ENCODE measurements around the gene SLC2A5. TPM values are rescaled to one million over a fixed set of nuclear protein-coding genes. Genes with fewer than 3 reads are reported as not detected.

Gene SLC2A5
- total and polyA plus RNA-seq, 7 donors: 1.4 to 9.1 (median 4.9) TPM

DNA sequence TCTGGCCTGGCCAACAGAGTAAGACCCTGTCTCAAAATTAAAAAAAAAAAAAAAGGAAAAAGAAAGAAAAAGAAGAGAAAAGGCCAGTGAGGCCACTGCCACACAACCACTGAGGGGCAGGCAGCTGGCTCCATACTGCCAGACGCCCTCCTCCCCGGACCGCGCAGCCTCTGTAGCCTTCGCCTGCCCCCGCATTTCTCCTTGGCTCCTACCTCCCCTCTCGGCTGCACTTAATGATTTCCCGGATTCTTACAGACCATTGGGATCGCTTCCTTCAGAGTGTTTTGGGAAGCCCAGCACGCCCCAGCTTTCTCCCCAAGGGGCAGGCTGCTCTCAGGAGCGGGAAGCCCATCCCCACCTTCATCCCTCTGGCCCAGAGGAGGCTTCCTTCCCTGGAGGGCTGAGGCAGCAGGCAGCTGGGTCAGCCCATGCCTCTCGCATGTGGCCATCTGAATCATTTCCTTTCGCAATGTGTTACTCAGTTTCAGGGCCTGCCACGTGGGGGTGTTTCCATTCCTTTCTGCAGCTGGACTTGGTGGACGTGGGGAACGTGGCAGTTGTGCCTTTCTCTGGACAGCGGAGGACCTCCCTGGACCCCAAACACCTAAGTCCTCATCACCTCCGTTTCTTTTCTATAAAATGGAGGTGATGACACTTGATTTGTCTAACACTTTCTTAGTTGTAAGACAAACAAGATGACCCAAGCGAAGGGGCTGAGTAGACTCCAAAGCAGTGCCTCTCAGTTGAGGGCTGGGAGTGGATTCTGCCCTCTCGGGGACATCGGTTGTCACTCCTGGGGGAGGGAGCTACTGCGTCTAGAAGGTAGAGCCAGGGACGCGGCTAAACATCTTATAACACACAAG is 2.3 kb downstream of the SLC2A5 start:
- 83 to 85% methylated on average over 24 of the region's 24 CpGs for WGBS, 2 donors
- TF ChIP-seq POLR2A (IDR thresholded peaks at IDR 0.05) (no peak), POLR2AphosphoS5 (IDR thresholded peaks at IDR 0.05) (peak in 1 of 4 donors; percentile 81)
- intact Hi-C loops (cut with DNase I): no loop called here
- peak overlapping the region; percentile 66 to 76 (median 73) for H3K27ac ChIP-seq
- H3K9me3 ChIP-seq: no peaks in the 10 kb centered on the region
- H3K36me3 ChIP-seq: no peaks in the 10 kb centered on the region
- peaks cover 0 to 63% (median 43%) of the 10 kb centered on the region in 4 donors for H3K4me1 ChIP-seq
- H3K4me3 ChIP-seq: no peak overlapping the region
- no peaks in the 10 kb centered on the region for H3K27me3 ChIP-seq
- peak; percentile 82 for DNase-seq

DNA sequence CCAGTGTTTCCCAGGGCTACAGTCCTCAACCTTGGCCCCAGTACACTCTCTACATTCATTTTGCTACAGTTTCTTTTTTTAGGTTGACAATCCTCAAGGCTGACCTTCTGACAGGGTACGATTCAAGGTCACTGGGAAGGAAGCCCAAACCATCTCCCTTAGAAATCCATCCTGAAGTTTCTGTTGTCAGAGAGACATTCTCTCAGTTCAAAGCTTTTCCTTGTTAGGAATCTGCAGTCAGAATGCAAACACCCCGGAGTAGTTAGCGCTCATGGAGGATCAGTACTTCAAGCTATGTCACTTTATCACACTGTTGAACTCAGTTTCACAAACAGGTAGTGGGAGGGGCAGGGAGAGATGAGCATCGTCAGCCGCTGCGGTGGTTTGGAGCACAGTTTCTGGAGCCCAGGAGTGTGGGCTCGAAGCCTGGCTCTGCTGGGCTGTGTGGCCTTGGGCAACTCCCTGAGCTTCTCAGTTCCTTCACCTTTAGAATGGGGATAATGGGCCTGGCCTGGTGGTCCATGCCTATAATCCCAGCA is 4.2 kb downstream of the SLC2A5 start:
- no peak for DNase-seq
- Histone ChIP-seq H3K4me1 (peaks cover 0 to 66% (median 41%) of the 10 kb centered on the region in 4 donors), H3K9me3 (no peaks in the 10 kb centered on the region), H3K27me3 (no peaks in the 10 kb centered on the region), H3K4me3 (no peak overlapping the region), H3K36me3 (no peaks in the 10 kb centered on the region), H3K27ac (peak overlapping the region; percentile 66 to 76 (median 73))
- TF ChIP-seq POLR2AphosphoS5 (IDR thresholded peaks at IDR 0.05) (peak in 1 of 4 donors; percentile 8), POLR2A (IDR thresholded peaks at IDR 0.05) (no peak)
- 78% methylated on average over 7 of the region's 7 CpGs for WGBS, 2 donors
- intact Hi-C loops (cut with DNase I): no loop called here

DNA sequence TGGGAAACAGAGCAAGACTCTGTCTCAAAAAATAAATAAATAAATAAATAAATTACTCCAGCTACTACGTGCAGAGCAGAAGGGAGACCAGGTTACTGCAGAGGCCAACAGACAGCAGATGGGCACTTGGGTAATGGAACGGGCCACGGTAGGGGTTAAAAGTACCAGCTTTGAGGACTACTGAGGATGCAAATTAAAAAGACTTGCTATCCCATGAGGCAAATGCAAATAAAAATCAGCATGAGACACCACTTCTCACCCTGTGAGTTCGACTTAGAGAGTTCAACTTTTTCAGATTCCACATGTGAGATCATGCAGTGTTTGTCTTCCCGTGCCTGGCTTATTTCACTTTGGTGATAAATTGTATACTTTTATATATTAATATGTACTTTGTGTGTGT is 6.6 kb downstream of the SLC2A5 start:
- intact Hi-C loops (cut with DNase I): no loop called here

DNA sequence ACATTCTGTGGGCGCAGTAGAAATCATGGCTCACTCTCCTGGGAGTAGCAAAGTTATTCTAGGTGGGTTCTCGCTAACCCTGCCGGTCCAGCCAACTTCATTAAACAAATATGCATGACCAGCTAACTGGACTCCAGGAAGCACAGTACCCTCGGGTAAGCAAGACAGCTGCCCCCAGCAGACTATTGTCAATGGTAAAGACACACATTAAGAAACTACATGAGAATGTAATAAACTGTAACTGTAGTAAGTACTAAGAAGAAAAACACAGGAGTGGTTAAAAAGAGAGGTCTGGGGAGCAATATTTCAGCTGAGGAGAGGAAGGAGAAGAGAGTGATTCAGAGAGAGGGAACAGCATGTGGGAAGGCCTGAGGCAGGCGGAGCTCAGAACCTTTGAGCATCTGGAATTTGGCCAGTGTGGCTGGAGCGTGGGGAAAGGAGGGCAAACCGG is 7.4 kb downstream of the SLC2A5 start:
- no peak for DNase-seq
- H3K4me1 ChIP-seq: peaks cover 0 to 48% (median 26%) of the 10 kb centered on the region in 4 donors
- WGBS, 2 donors: 76 to 86% methylated on average over 7 of the region's 7 CpGs
- intact Hi-C loops (cut with DNase I): no loop called here
- no peak overlapping the region for H3K4me3 ChIP-seq
- no peaks in the 10 kb centered on the region for H3K27me3 ChIP-seq
- no peaks in the 10 kb centered on the region for H3K9me3 ChIP-seq
- TF ChIP-seq EP300 (IDR thresholded peaks at IDR 0.05): no peak
- TF ChIP-seq POLR2AphosphoS5 (IDR thresholded peaks at IDR 0.05): no peak
- TF ChIP-seq POLR2A (IDR thresholded peaks at IDR 0.05): no peak
- TF ChIP-seq, protein P1, sequence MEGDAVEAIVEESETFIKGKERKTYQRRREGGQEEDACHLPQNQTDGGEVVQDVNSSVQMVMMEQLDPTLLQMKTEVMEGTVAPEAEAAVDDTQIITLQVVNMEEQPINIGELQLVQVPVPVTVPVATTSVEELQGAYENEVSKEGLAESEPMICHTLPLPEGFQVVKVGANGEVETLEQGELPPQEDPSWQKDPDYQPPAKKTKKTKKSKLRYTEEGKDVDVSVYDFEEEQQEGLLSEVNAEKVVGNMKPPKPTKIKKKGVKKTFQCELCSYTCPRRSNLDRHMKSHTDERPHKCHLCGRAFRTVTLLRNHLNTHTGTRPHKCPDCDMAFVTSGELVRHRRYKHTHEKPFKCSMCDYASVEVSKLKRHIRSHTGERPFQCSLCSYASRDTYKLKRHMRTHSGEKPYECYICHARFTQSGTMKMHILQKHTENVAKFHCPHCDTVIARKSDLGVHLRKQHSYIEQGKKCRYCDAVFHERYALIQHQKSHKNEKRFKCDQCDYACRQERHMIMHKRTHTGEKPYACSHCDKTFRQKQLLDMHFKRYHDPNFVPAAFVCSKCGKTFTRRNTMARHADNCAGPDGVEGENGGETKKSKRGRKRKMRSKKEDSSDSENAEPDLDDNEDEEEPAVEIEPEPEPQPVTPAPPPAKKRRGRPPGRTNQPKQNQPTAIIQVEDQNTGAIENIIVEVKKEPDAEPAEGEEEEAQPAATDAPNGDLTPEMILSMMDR (IDR thresholded peaks at IDR 0.05): no peak
- H3K27ac ChIP-seq: peak overlapping the region in 3 of 4 donors; percentile 27 to 71 (median 43)
- H3K36me3 ChIP-seq: no peaks in the 10 kb centered on the region

More for the DNA sequence above, 6.6 kb downstream of the SLC2A5 start:
- Histone ChIP-seq H3K9me3 (no peaks in the 10 kb centered on the region), H3K4me1 (peaks cover 0 to 48% (median 26%) of the 10 kb centered on the region in 4 donors), H3K36me3 (no peaks in the 10 kb centered on the region), H3K27ac (peak overlapping the region in 3 of 4 donors; percentile 27 to 71 (median 43)), H3K4me3 (no peak overlapping the region), H3K27me3 (no peaks in the 10 kb centered on the region)
- no peak for DNase-seq
- TF ChIP-seq, protein P1 (IDR thresholded peaks at IDR 0.05): no peak
- no peak for TF ChIP-seq EP300 (IDR thresholded peaks at IDR 0.05)
- TF ChIP-seq POLR2A (IDR thresholded peaks at IDR 0.05): no peak
- TF ChIP-seq POLR2AphosphoS5 (IDR thresholded peaks at IDR 0.05): no peak
- 80 to 89% methylated on average over 5 of the region's 5 CpGs for WGBS, 2 donors

DNA sequence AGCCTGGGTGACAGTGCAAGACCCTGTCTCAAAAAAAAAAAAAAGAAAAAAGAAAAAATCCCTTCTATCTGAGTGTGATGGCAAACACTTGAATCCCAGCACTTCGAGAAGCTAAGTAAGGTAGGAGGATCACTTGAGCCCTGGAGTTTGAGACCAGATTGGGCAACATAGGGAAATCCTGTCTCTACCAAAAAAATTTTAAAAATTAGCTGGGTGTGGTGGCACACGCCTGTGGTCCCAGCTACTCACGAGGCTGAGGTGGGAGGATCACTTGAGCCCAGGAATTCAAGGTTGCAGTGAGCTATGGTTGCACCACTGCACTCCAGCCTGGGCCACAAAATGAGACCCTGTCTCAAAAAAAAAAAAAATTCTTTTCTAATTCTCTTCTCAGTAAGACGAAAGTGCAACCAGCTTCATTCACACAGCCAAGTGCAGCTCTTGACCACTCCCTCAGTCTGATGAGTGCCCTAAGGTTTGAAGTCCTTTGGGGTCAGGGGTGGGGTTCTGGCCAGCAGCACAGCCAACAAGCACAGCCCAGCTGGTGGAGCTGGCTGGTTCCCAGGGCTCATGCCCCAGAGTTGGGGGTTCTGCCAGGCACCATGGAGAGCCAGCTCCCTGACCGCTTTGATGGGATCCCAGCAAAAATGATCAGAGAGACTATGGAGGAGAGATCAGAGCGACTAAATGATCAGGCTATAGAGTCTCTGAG is 8.0 kb downstream of the SLC2A5 start:
- no peak for DNase-seq
- Histone ChIP-seq H3K27me3 (no peaks in the 10 kb centered on the region), H3K36me3 (no peaks in the 10 kb centered on the region), H3K4me1 (peaks cover 0 to 44% (median 26%) of the 10 kb centered on the region in 4 donors), H3K27ac (no peak overlapping the region), H3K4me3 (no peak overlapping the region), H3K9me3 (no peaks in the 10 kb centered on the region)
- intact Hi-C loops (cut with DNase I): no loop called here
- TF ChIP-seq, protein P1 (IDR thresholded peaks at IDR 0.05): no peak
- TF ChIP-seq POLR2AphosphoS5 (IDR thresholded peaks at IDR 0.05) (no peak), EP300 (IDR thresholded peaks at IDR 0.05) (no peak), POLR2A (IDR thresholded peaks at IDR 0.05) (no peak)
- WGBS, 2 donors: 62 to 69% methylated on average over 6 of the region's 6 CpGs

All from sigmoid colon (tissue), 7 donors.